NCI-H1417 treated with DMSO at 0.1 percent for 48 hours (cell line): ENCODE measurements around the gene TMEM168.
"Not testable (repeated sequence)": the region's sequence is repeated elsewhere in the genome, so short reads cannot be mapped to it uniquely, and the experiment has no call there.

Source experiments
- DNase-seq: peaks from one replicate; lab custom pipeline; 2025; lab: John Stamatoyannopoulos, UW

The TMEM168 gene

GRCh38 chr7:112789817-112790585 lies at the start of gene TMEM168:
TSS of gene TMEM168 (minus strand) at chr7:112790393. CDS start at chr7:112784825, 5,568 bp downstream.
- peak; percentile 50 for DNase-seq

- not testable (repeated sequence) for DNase-seq
Measured at GRCh38 chr7:112835928-112836327, 45.7 kb upstream of the TMEM168 start.

- no peak for DNase-seq
Measured at GRCh38 chr7:112833082-112833481, 42.9 kb upstream of the TMEM168 start.

GRCh38 chr7:112830769-112831168 lies 40.6 kb upstream of the TMEM168 start:
- no peak for DNase-seq

GRCh38 chr7:112828696-112829095 lies 38.5 kb upstream of the TMEM168 start:
- DNase-seq: no peak

GRCh38 chr7:112821345-112821744 lies 31.2 kb upstream of the TMEM168 start:
- DNase-seq: no peak

- no peak for DNase-seq
Measured at GRCh38 chr7:112819536-112819935, 29.3 kb upstream of the TMEM168 start.

GRCh38 chr7:112806156-112806555 lies 16.0 kb upstream of the TMEM168 start:
- no peak for DNase-seq

GRCh38 chr7:112802406-112802805 lies 12.2 kb upstream of the TMEM168 start:
- no peak for DNase-seq

GRCh38 chr7:112800486-112800885 lies 10.3 kb upstream of the TMEM168 start:
- DNase-seq: no peak

- no peak for DNase-seq
Measured at GRCh38 chr7:112799448-112800120, 9.4 kb upstream of the TMEM168 start.

GRCh38 chr7:112798274-112799159 lies 8.3 kb upstream of the TMEM168 start:
- no peak for DNase-seq

GRCh38 chr7:112796552-112796951 lies 6.4 kb upstream of the TMEM168 start:
- DNase-seq: not testable (repeated sequence)

- no peak for DNase-seq
Measured at GRCh38 chr7:112792441-112792840, 2.2 kb upstream of the TMEM168 start.

- no peak for DNase-seq
Measured at GRCh38 chr7:112791465-112792168, 1.4 kb upstream of the TMEM168 start.

- DNase-seq: no peak
Measured at GRCh38 chr7:112790586-112791003, 402 bp upstream of the TMEM168 start.

- no peak for DNase-seq
Measured at GRCh38 chr7:112789453-112789816, 758 bp downstream of the TMEM168 start.

- DNase-seq: no peak
Measured at GRCh38 chr7:112788778-112789343, 1.3 kb downstream of the TMEM168 start.

- no peak for DNase-seq
Measured at GRCh38 chr7:112784603-112785002, 5.6 kb downstream of the TMEM168 start.

- no peak for DNase-seq
Measured at GRCh38 chr7:112782498-112782897, 7.7 kb downstream of the TMEM168 start.

- no peak for DNase-seq
Measured at GRCh38 chr7:112781558-112781957, 8.6 kb downstream of the TMEM168 start.

- no peak for DNase-seq
Measured at GRCh38 chr7:112781110-112781509, 9.1 kb downstream of the TMEM168 start.
